ENCODE measurements around the gene TMEM121. TPM values are rescaled to one million over a fixed set of nuclear protein-coding genes. Genes with fewer than 3 reads are reported as not detected.

The TMEM121 gene
- total and polyA plus RNA-seq, 4 experiments from 2014 or later: 5.4 to 9.5 (median 6.4) TPM

DNA sequence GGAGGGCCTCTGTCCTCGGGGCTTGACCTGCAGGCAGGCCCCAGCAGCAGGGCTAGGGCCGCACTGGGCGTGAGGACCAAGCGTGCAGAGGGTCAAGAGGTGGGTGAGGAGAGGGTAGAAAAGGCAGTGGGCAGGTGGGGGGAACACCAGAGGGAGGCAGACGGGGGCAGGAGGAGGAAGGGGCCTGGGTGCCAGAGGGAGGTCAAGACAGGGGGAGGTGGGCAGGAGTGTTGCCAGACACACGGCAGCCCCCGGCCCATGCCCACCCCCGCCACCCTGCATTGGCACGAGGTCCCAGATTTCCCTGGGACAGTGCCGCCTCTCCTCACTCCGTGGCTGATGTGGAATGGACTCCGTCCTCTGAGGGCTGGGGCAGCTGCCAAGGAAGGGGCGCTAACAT is 8.2 kb downstream of the TMEM121 start:
- CTCF ChIA-PET (ENCODE audit: partially characterized antibody): no interaction called here
- peaks cover 7% of the 10 kb centered on the region for H3K4me1 ChIP-seq (ENCODE audit: insufficient read depth, low read length)
- Mint-ChIP-seq H3K4me1 (peaks cover 3 to 22% (median 8%) of the 10 kb centered on the region in 4 donors), H3K4me3 (no peak overlapping the region), H3K27ac (no peak overlapping the region), H3K27me3 (peaks cover 2 to 7% of the 10 kb centered on the region in 2 donors), H3K36me3 (no peaks in the 10 kb centered on the region), H3K9me3 (no peaks in the 10 kb centered on the region)
- H3K9me3 ChIP-seq (ENCODE audit: control insufficient read depth in 1 of 2, low read length in 2 of 2): no peaks in the 10 kb centered on the region
- H3K27me3 ChIP-seq (ENCODE audit: insufficient read depth, low read length): no peaks in the 10 kb centered on the region
- no peak for DNase-seq
- H3K4me3 ChIP-seq (ENCODE audit: low read length in 2 of 2): no peak overlapping the region
- POLR2A ChIA-PET (ENCODE audit: partially characterized antibody): no interaction called here
- H3K36me3 ChIP-seq (ENCODE audit: insufficient read depth, low read length): no peaks in the 10 kb centered on the region
- intact Hi-C loops (cut with micrococcal nuclease): no loop called here
- no peak overlapping the region for H3K27ac ChIP-seq (ENCODE audit: low read depth, low read length)

DNA sequence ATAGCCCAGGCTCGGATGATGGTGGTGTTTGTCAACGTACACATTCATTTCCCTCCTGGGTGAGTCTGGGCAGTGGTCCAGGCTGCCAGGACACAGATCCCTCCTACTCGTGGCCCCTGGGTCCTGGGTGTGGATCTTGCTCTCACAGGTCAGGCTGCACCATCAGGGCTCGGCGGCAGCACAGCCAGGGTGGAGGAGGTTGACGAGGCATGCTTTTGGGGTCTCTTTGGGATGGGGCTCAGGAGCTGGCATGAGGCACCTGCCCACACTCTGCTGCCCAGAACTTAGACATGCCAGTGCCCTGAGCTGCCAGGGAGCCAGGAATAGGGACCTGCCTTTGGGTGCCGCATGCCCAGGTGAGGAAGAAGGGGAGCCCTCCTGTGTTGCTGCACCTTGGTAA is 9.7 kb downstream of the TMEM121 start:
- no peak for DNase-seq
- Mint-ChIP-seq H3K4me3 (no peak overlapping the region), H3K27me3 (peaks cover 2 to 7% of the 10 kb centered on the region in 2 donors), H3K9me3 (no peaks in the 10 kb centered on the region), H3K27ac (no peak overlapping the region), H3K36me3 (no peaks in the 10 kb centered on the region), H3K4me1 (peaks cover 0 to 14% (median 4%) of the 10 kb centered on the region in 4 donors)
- H3K27ac ChIP-seq (ENCODE audit: low read depth, low read length): no peak overlapping the region
- no peaks in the 10 kb centered on the region for H3K27me3 ChIP-seq (ENCODE audit: insufficient read depth, low read length)
- H3K36me3 ChIP-seq (ENCODE audit: insufficient read depth, low read length): no peaks in the 10 kb centered on the region
- ChIA-PET CTCF (ENCODE audit: partially characterized antibody) (interaction anchor here (1.2 to 1.3 kb wide), 2 partner anchors 21 to 165 kb away, joined by 3 to 4 read pairs; no protein-coding TSS in a partner anchor), POLR2A (ENCODE audit: partially characterized antibody) (no interaction called here)
- intact Hi-C loops (cut with micrococcal nuclease): no loop called here
- H3K9me3 ChIP-seq (ENCODE audit: control insufficient read depth in 1 of 2, low read length in 2 of 2): no peaks in the 10 kb centered on the region
- H3K4me3 ChIP-seq (ENCODE audit: low read length in 2 of 2): no peak overlapping the region
- peaks cover 7% of the 10 kb centered on the region for H3K4me1 ChIP-seq (ENCODE audit: insufficient read depth, low read length)

DNA sequence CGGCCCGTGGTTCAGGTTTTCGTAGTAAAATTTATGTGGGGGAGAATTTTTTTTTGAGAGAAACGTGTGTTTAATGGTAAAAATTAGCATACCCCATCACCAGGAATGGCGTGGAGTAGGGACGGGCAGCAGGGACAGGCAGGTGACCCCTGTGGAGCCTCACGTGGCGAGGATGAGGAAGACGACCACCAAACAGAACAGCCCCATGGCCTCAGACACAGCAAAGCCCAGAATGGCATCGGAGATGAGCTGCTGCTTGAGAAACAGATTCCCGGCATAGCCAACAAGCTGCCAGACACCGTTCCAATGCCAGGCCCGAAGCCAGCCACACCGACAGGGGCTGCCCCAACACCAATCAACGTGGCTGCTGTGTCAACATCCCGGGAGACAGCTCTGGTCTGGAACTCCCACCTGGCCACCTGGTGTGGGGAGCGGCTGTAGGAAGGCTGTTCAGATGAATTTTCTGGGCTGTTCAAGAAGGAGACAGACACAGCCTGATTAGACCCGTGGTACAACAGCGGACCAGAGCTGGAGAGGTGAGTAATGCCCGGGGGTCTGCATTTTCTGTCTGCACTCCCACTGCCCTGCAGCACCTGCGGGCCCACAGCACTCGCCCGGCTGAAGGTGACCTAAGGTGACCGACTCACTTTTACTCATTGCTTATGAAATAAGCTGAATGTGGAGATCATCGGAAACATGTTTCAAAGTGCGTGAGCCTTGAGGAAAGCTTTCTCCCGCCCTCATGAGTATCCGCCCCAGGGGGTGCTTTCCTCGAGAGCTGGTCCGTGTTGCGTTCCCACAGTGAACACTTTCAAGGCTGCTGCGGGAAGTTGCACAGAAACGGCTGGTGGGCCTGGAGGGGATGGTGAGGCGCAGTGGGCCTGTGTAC is 10.6 kb downstream of the TMEM121 start:
- Mint-ChIP-seq H3K27me3 (peaks cover 2 to 13% of the 10 kb centered on the region in 2 donors), H3K4me3 (no peak overlapping the region), H3K36me3 (no peaks in the 10 kb centered on the region), H3K27ac (peak overlapping the region in 1 of 7 donors; percentile 40), H3K4me1 (peaks cover 0 to 12% (median 4%) of the 10 kb centered on the region in 4 donors), H3K9me3 (peaks cover 0 to 2% (median 0%) of the 10 kb centered on the region in 8 donors)
- no peak overlapping the region for H3K4me3 ChIP-seq (ENCODE audit: low read length in 2 of 2)
- H3K4me1 ChIP-seq (ENCODE audit: insufficient read depth, low read length): peaks cover 7% of the 10 kb centered on the region
- no peaks in the 10 kb centered on the region for H3K9me3 ChIP-seq (ENCODE audit: control insufficient read depth in 1 of 2, low read length in 2 of 2)
- POLR2A ChIA-PET (ENCODE audit: partially characterized antibody): no interaction called here
- no peaks in the 10 kb centered on the region for H3K36me3 ChIP-seq (ENCODE audit: insufficient read depth, low read length)
- CTCF ChIA-PET (ENCODE audit: partially characterized antibody): interaction anchor here (1.1 to 3.0 kb wide), 6 partner anchors 9 to 166 kb away, joined by 3 to 12 read pairs (median 4); no protein-coding TSS in a partner anchor
- no peaks in the 10 kb centered on the region for H3K27me3 ChIP-seq (ENCODE audit: insufficient read depth, low read length)
- intact Hi-C loops (cut with micrococcal nuclease): no loop called here
- no peak overlapping the region for H3K27ac ChIP-seq (ENCODE audit: low read depth, low read length)
- DNase-seq: no peak

DNA sequence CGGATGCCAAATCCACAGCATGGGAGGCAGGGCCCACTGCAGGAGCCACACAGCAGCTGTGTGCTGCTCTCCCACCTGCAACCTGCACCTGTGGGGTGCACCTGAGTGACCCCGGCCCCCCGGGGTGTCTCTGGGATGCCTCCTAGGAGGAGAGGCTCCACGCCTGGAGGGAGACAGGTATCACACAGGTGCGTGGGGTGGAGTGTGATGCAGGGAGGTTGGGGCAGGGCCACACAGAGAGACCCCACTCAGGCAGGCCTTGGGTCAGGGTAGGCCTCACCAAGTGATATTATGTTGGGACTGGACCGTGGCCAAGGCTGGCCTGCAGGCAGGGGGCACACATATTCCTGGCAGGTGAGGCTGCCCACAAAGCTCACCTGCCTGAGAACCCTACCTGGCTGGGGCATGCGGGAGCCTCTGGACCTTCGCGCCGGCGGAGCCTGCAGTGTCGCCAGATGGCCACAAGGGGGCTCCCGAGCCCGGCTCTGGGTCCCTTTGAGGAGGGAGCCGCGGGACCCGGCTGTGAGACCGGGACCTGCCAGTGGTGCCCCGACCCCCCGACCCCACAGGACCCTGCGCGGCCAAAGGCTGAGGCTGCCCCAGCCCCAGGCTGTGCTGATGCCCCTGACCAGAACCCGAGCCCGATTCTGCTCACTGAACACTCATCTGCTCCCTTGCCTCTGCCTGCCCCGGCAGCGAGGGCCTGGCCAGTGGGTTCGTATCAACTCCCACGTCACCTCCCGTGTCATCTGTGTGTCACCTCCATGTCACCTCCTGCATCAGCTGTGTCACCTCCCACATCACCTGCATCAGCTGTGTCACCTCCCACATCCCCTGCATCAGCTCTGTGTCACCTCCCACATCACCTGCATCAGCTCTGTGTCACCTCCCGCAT is 11.4 kb downstream of the TMEM121 start:
- no peaks in the 10 kb centered on the region for H3K27me3 ChIP-seq (ENCODE audit: insufficient read depth, low read length)
- H3K4me3 Mint-ChIP-seq: peak overlapping the region in 3 of 8 donors; percentile 25 to 52 (median 43)
- peaks cover 0 to 3% (median 3%) of the 10 kb centered on the region in 4 donors for H3K4me1 Mint-ChIP-seq
- H3K36me3 Mint-ChIP-seq: no peaks in the 10 kb centered on the region
- intact Hi-C loops (cut with micrococcal nuclease): no loop called here
- ChIA-PET POLR2A (ENCODE audit: partially characterized antibody) (no interaction called here), CTCF (ENCODE audit: partially characterized antibody) (interaction anchor here (1.1 to 3.0 kb wide), 6 partner anchors 9 to 322 kb away, joined by 3 to 12 read pairs (median 6); no protein-coding TSS in a partner anchor)
- DNase-seq: peak; percentile 58 to 81 (median 61)
- peaks cover 7% of the 10 kb centered on the region for H3K4me1 ChIP-seq (ENCODE audit: insufficient read depth, low read length)
- H3K36me3 ChIP-seq (ENCODE audit: insufficient read depth, low read length): no peaks in the 10 kb centered on the region
- no peak overlapping the region for H3K4me3 ChIP-seq (ENCODE audit: low read length in 2 of 2)
- no peaks in the 10 kb centered on the region for H3K9me3 ChIP-seq (ENCODE audit: control insufficient read depth in 1 of 2, low read length in 2 of 2)
- H3K27me3 Mint-ChIP-seq: peaks cover 2 to 13% of the 10 kb centered on the region in 2 donors
- H3K27ac ChIP-seq (ENCODE audit: low read depth, low read length): no peak overlapping the region
- H3K27ac Mint-ChIP-seq: peak overlapping the region in 2 of 7 donors; percentile 78 to 80
- peaks cover 0 to 5% (median 1%) of the 10 kb centered on the region in 8 donors for H3K9me3 Mint-ChIP-seq

DNA sequence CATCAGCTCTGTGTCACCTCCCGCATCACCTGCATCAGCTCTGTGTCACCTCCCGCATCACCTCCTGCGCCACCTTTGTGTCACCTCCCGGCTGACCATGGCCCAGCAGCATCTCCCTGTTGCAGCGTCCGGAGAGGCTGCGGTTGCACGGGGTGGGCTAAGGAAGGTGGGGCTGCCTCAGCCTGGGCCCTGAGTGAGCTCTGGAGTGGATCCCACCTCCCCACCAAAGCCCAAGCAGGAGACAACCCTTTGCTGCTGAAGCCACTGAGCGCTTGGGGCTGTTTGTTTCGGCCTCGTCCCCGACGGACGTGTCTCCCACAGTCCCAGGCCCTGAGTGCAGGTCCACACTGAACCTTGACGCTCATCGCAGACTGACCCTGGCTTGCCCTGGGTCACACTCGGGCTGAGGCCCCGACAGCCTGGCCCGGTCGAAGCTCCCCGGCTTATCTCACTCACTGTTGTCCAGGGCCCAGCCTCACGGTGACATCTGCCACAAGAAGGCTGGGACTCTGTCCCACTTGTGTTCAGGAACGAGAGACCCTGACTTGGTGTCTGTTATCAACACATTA is 12.2 kb downstream of the TMEM121 start:
- Mint-ChIP-seq H3K9me3 (peaks cover 0 to 11% (median 2%) of the 10 kb centered on the region in 8 donors), H3K36me3 (no peaks in the 10 kb centered on the region), H3K4me1 (peaks cover 0 to 3% (median 1%) of the 10 kb centered on the region in 4 donors), H3K4me3 (no peak overlapping the region), H3K27ac (peak overlapping the region in 1 of 7 donors; percentile 78), H3K27me3 (peaks cover 2 to 13% of the 10 kb centered on the region in 2 donors)
- no peaks in the 10 kb centered on the region for H3K9me3 ChIP-seq (ENCODE audit: control insufficient read depth in 1 of 2, low read length in 2 of 2)
- ChIA-PET CTCF (ENCODE audit: partially characterized antibody) (interaction anchor here (0.8 to 3.0 kb wide), 5 partner anchors 10 to 321 kb away, joined by 3 to 12 read pairs (median 7); no protein-coding TSS in a partner anchor), POLR2A (ENCODE audit: partially characterized antibody) (no interaction called here)
- H3K4me3 ChIP-seq (ENCODE audit: low read length in 2 of 2): no peak overlapping the region
- H3K27me3 ChIP-seq (ENCODE audit: insufficient read depth, low read length): no peaks in the 10 kb centered on the region
- no peaks in the 10 kb centered on the region for H3K36me3 ChIP-seq (ENCODE audit: insufficient read depth, low read length)
- H3K27ac ChIP-seq (ENCODE audit: low read depth, low read length): no peak overlapping the region
- peak in 1 of 5 donors; percentile 30 for DNase-seq
- intact Hi-C loops (cut with micrococcal nuclease): no loop called here
- H3K4me1 ChIP-seq (ENCODE audit: insufficient read depth, low read length): peaks cover 7% of the 10 kb centered on the region

DNA sequence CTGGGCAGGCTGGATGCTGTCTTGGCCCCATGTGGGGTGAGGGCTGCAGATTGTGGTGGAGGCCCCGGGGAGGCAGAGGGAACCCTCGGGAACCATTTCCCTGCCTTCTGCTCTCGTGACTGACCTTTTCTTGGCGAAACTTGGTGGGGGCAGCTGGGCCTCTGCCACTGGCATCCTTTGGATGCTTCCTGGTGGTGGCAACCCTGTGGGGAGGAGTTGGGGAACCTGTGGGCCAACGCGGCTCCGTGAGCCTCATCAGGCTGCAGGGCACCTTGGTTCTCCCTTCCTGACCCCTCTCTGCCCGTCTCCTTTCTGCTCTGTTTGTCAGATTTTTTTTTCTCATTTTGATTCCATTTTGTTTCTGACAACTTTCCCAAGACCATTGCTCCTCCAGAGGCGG is 14.4 kb downstream of the TMEM121 start:
- Histone ChIP-seq H3K27ac (ENCODE audit: low read depth, low read length) (no peak overlapping the region), H3K36me3 (ENCODE audit: insufficient read depth, low read length) (no peaks in the 10 kb centered on the region), H3K9me3 (ENCODE audit: control insufficient read depth in 1 of 2, low read length in 2 of 2) (no peaks in the 10 kb centered on the region), H3K27me3 (ENCODE audit: insufficient read depth, low read length) (no peaks in the 10 kb centered on the region), H3K4me1 (ENCODE audit: insufficient read depth, low read length) (peaks cover 7% of the 10 kb centered on the region), H3K4me3 (ENCODE audit: low read length in 2 of 2) (no peak overlapping the region)
- DNase-seq: peak in 1 of 5 donors; percentile 30
- Mint-ChIP-seq H3K36me3 (no peaks in the 10 kb centered on the region), H3K4me3 (no peak overlapping the region), H3K9me3 (peaks cover 0 to 11% (median 3%) of the 10 kb centered on the region in 8 donors), H3K27ac (no peak overlapping the region), H3K4me1 (peaks cover 0 to 3% (median 1%) of the 10 kb centered on the region in 4 donors), H3K27me3 (peaks cover 5 to 11% of the 10 kb centered on the region in 2 donors)
- CTCF ChIA-PET (ENCODE audit: partially characterized antibody): no interaction called here
- POLR2A ChIA-PET (ENCODE audit: partially characterized antibody): no interaction called here
- intact Hi-C loops (cut with micrococcal nuclease): no loop called here
